ENCODE results near the gene TXLNG. TPM values are rescaled to one million over a fixed set of nuclear protein-coding genes. Genes with fewer than 3 reads are reported as not detected.

The TXLNG gene
- total and polyA plus RNA-seq, 2 of the 13 experiments (the other 11 are each of a cell fraction or from before 2014, with no cell fraction given): 13.1 to 15.5 TPM

Small RNAs within 50 kb of the gene (small RNA-seq; reads per million reads assigned to genes)
- gene RNU4-6P (ENCODE audit: insufficient read depth in 2 of 3, insufficient read length in 3 of 3, low read depth in 2 of 3, low replicate concordance in 1 of 3): 0 reads per million in 3 experiments
- gene RNU7-56P (ENCODE audit: insufficient read depth in 2 of 3, insufficient read length in 3 of 3, low read depth in 2 of 3, low replicate concordance in 1 of 3): 0 reads per million in 3 experiments
- gene RPL12P49 (ENCODE audit: insufficient read depth in 2 of 3, insufficient read length in 3 of 3, low read depth in 2 of 3, low replicate concordance in 1 of 3): 0 reads per million in 3 experiments

Other genes starting within 250 kb of the TXLNG start
- not detected in 2 replicates for gene S100G, start 136.3 kb upstream of the TXLNG start, total RNA-seq (2016; rRNA removed; fragmentation: Illumina TruSeq; extraction: Trizol)
- not detected in 2 replicates for gene S100G, start 136.3 kb upstream of the TXLNG start, polyA plus RNA-seq (2011; rRNA removed)
- 26.1 and 32.2 TPM in 2 replicates for gene CTPS2, start 73.8 kb upstream of the TXLNG start, total RNA-seq (2016; rRNA removed; fragmentation: Illumina TruSeq; extraction: Trizol)
- gene CTPS2, start 73.8 kb upstream of the TXLNG start, polyA plus RNA-seq (2011; rRNA removed): 8.3 and 10.3 TPM in 2 replicates
- 18.5 and 25.3 TPM in 2 replicates for gene SYAP1, start 66.9 kb upstream of the TXLNG start, total RNA-seq (2016; rRNA removed; fragmentation: Illumina TruSeq; extraction: Trizol)
- gene SYAP1, start 66.9 kb upstream of the TXLNG start, polyA plus RNA-seq (2011; rRNA removed): 4.3 and 4.9 TPM in 2 replicates
- gene RBBP7, start 83.9 kb downstream of the TXLNG start, total RNA-seq (2016; rRNA removed; fragmentation: Illumina TruSeq; extraction: Trizol): 145 and 193 TPM in 2 replicates
- gene RBBP7, start 83.9 kb downstream of the TXLNG start, polyA plus RNA-seq (2011; rRNA removed): 80.1 and 89.5 TPM in 2 replicates
- 0.58 and 0.84 TPM in 2 replicates for gene REPS2, start 160.2 kb downstream of the TXLNG start, total RNA-seq (2016; rRNA removed; fragmentation: Illumina TruSeq; extraction: Trizol)
- 0.05 and 0.09 TPM in 2 replicates for gene REPS2, start 160.2 kb downstream of the TXLNG start, polyA plus RNA-seq (2011; rRNA removed)